ENCODE data around the gene SNRPN.
"Not testable (repeated sequence)": the region's sequence is repeated elsewhere in the genome, so short reads cannot be mapped to it uniquely, and the experiment has no call there.

Gene SNRPN

GRCh38 chr15:24971052-24971451 lies 16.3 kb downstream of the SNRPN start:
- TF ChIP-seq, protein P1, sequence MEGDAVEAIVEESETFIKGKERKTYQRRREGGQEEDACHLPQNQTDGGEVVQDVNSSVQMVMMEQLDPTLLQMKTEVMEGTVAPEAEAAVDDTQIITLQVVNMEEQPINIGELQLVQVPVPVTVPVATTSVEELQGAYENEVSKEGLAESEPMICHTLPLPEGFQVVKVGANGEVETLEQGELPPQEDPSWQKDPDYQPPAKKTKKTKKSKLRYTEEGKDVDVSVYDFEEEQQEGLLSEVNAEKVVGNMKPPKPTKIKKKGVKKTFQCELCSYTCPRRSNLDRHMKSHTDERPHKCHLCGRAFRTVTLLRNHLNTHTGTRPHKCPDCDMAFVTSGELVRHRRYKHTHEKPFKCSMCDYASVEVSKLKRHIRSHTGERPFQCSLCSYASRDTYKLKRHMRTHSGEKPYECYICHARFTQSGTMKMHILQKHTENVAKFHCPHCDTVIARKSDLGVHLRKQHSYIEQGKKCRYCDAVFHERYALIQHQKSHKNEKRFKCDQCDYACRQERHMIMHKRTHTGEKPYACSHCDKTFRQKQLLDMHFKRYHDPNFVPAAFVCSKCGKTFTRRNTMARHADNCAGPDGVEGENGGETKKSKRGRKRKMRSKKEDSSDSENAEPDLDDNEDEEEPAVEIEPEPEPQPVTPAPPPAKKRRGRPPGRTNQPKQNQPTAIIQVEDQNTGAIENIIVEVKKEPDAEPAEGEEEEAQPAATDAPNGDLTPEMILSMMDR (IDR thresholded peaks at IDR 0.05; ENCODE audit: control insufficient read depth, extremely low read depth, insufficient read depth): no peak
- no peak overlapping the region for H3K4me3 ChIP-seq (ENCODE audit: low read depth, low read length)
- DNase-seq (ENCODE audit: low read depth): no peak

DNA sequence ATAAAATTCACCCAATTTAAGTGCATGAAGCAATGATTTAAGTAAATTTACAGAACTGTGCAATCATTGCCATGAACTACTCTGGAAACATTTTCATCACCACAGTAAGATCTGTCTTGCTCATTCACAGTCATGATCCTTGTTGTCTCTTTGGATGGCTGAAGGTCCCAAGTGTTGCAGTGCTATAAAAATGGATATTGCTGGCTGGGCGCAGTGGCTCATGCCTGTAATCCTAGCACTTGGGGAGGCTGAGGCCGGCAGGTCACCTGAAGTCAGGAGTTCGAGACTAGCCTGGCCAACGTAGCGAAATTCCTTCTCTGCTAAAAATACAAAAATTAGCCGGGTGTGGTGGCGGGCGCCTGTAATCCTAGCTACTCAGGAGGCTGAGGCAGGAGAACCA lies 17.0 kb downstream of the SNRPN start:
- no peak for DNase-seq (ENCODE audit: low read depth)
- TF ChIP-seq, protein P1 (IDR thresholded peaks at IDR 0.05; ENCODE audit: control insufficient read depth, extremely low read depth, insufficient read depth): no peak
- no peak overlapping the region for H3K4me3 ChIP-seq (ENCODE audit: low read depth, low read length)

GRCh38 chr15:24972707-24973106 lies 17.9 kb downstream of the SNRPN start:
- not testable (repeated sequence) for H3K4me3 ChIP-seq (ENCODE audit: low read depth, low read length); DNase-seq (ENCODE audit: low read depth)

DNA sequence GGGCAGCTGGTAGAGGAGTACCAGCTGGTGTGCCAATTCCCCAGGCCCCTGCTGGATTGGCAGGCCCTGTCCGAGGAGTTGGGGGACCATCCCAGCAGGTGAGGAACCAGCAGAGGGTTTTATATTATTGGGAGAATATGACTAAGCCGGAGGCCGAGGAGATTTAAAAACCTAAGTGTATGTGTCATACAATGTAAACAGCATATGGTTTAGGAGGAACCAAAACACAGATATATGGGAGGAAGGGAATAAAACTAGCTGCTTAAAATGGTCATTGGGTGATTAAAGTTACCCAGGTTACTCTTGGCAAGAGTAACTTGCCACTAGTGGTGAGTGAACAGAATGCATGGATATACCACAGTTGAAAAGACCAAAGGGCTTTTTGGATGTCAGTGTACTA lies 22.1 kb downstream of the SNRPN start:
- DNase-seq (ENCODE audit: low read depth): no peak
- TF ChIP-seq, protein P1 (IDR thresholded peaks at IDR 0.05; ENCODE audit: control insufficient read depth, extremely low read depth, insufficient read depth): no peak
- no peak overlapping the region for H3K4me3 ChIP-seq (ENCODE audit: low read depth, low read length)

- TF ChIP-seq, protein P1 (IDR thresholded peaks at IDR 0.05; ENCODE audit: control insufficient read depth, extremely low read depth, insufficient read depth): no peak
- no peak overlapping the region for H3K4me3 ChIP-seq (ENCODE audit: low read depth, low read length)
- no peak for DNase-seq (ENCODE audit: low read depth)
Observed at GRCh38 chr15:24977686-24978085, 22.9 kb downstream of the SNRPN start.

- TF ChIP-seq, protein P1 (IDR thresholded peaks at IDR 0.05; ENCODE audit: control insufficient read depth, extremely low read depth, insufficient read depth): no peak
- DNase-seq (ENCODE audit: low read depth): no peak
Observed at GRCh38 chr15:24985224-24985623, 30.4 kb downstream of the SNRPN start.

GRCh38 chr15:24986653-24987052 lies 31.9 kb downstream of the SNRPN start:
- H3K4me3 ChIP-seq (ENCODE audit: low read depth, low read length): no peak overlapping the region
- TF ChIP-seq, protein P1 (IDR thresholded peaks at IDR 0.05; ENCODE audit: control insufficient read depth, extremely low read depth, insufficient read depth): no peak
- no peak for DNase-seq (ENCODE audit: low read depth)

More at GRCh38 chr15:24985224-24985623, 30.4 kb downstream of the SNRPN start:
- no peak overlapping the region for H3K4me3 ChIP-seq (ENCODE audit: low read depth, low read length)
